ENCODE data around the gene MINDY4.

DNA sequence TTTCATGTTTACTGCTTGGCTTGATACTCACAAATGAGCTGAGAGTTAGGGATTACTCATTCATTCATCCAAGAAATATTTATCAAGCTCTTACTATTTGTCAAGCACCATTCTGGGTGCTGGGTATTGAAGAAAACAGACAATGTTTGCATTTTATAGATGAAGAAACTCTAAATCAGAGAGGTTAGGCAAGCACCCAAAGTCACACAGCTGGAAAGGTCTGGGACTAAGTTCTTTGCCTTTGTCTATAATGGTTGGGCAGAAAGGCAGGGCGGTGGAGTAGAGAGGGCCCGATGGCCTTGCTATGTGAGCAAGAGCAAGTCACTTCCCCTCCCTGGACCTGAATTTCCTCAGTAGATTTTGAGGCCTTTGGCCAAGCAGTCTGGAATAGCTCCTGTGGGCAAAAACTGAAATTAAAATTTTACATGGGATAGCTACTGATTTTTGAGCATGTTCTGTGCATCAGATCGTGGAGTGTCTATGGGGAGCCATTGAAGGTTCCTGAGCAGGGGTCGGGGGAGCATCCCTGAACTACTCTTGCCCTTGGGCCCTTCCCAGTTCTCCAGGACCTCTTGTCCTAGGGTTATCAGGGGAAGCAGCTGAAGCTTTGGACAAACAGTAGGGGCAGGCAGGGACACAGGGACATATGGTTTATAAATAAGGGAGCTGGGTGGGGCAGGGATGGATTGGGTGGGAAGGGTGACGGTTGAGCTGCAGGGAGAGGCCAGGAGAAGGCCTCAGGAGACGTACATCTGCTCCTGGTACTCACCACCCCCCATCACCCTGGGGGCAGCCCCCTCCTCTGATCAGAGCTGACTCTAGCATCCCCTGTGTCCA lies 163.7 kb downstream of the MINDY4 start:
- TF ChIP-seq GABPA (IDR thresholded peaks at IDR 0.05 in 1 of 2, conservative IDR thresholded peaks at IDR 0.05 in 1 of 2) (no peak), FOXA1 (IDR thresholded peaks at IDR 0.05) (no peak), EGR1 (IDR thresholded peaks at IDR 0.05; ENCODE audit: low read depth in 2 of 2) (no peak), RAD21 (IDR thresholded peaks at IDR 0.05) (no peak), YY1 (IDR thresholded peaks at IDR 0.05) (no peak), TAF1 (conservative IDR thresholded peaks at IDR 0.05) (no peak)
- TF ChIP-seq, protein P1, sequence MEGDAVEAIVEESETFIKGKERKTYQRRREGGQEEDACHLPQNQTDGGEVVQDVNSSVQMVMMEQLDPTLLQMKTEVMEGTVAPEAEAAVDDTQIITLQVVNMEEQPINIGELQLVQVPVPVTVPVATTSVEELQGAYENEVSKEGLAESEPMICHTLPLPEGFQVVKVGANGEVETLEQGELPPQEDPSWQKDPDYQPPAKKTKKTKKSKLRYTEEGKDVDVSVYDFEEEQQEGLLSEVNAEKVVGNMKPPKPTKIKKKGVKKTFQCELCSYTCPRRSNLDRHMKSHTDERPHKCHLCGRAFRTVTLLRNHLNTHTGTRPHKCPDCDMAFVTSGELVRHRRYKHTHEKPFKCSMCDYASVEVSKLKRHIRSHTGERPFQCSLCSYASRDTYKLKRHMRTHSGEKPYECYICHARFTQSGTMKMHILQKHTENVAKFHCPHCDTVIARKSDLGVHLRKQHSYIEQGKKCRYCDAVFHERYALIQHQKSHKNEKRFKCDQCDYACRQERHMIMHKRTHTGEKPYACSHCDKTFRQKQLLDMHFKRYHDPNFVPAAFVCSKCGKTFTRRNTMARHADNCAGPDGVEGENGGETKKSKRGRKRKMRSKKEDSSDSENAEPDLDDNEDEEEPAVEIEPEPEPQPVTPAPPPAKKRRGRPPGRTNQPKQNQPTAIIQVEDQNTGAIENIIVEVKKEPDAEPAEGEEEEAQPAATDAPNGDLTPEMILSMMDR (IDR thresholded peaks at IDR 0.05; ENCODE audit: low read depth, low read length, missing input control): no peak
- TF ChIP-seq, protein P2, sequence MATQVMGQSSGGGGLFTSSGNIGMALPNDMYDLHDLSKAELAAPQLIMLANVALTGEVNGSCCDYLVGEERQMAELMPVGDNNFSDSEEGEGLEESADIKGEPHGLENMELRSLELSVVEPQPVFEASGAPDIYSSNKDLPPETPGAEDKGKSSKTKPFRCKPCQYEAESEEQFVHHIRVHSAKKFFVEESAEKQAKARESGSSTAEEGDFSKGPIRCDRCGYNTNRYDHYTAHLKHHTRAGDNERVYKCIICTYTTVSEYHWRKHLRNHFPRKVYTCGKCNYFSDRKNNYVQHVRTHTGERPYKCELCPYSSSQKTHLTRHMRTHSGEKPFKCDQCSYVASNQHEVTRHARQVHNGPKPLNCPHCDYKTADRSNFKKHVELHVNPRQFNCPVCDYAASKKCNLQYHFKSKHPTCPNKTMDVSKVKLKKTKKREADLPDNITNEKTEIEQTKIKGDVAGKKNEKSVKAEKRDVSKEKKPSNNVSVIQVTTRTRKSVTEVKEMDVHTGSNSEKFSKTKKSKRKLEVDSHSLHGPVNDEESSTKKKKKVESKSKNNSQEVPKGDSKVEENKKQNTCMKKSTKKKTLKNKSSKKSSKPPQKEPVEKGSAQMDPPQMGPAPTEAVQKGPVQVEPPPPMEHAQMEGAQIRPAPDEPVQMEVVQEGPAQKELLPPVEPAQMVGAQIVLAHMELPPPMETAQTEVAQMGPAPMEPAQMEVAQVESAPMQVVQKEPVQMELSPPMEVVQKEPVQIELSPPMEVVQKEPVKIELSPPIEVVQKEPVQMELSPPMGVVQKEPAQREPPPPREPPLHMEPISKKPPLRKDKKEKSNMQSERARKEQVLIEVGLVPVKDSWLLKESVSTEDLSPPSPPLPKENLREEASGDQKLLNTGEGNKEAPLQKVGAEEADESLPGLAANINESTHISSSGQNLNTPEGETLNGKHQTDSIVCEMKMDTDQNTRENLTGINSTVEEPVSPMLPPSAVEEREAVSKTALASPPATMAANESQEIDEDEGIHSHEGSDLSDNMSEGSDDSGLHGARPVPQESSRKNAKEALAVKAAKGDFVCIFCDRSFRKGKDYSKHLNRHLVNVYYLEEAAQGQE (IDR thresholded peaks at IDR 0.05): no peak
- TF ChIP-seq, protein P3, sequence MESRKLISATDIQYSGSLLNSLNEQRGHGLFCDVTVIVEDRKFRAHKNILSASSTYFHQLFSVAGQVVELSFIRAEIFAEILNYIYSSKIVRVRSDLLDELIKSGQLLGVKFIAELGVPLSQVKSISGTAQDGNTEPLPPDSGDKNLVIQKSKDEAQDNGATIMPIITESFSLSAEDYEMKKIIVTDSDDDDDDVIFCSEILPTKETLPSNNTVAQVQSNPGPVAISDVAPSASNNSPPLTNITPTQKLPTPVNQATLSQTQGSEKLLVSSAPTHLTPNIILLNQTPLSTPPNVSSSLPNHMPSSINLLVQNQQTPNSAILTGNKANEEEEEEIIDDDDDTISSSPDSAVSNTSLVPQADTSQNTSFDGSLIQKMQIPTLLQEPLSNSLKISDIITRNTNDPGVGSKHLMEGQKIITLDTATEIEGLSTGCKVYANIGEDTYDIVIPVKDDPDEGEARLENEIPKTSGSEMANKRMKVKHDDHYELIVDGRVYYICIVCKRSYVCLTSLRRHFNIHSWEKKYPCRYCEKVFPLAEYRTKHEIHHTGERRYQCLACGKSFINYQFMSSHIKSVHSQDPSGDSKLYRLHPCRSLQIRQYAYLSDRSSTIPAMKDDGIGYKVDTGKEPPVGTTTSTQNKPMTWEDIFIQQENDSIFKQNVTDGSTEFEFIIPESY (IDR thresholded peaks at IDR 0.05): no peak
- TF ChIP-seq, protein P4, sequence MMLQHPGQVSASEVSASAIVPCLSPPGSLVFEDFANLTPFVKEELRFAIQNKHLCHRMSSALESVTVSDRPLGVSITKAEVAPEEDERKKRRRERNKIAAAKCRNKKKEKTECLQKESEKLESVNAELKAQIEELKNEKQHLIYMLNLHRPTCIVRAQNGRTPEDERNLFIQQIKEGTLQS (IDR thresholded peaks at IDR 0.05): no peak
